Body of pancreas (tissue), 4 donors: ENCODE data around the gene LFNG.

Experiments
- CTCF ChIP-seq, 7 experiments: fragments of 450-650 bp in 4 of 7; fragments of 200-600 bp in 3 of 7; sonication (generic) in 3 of 7; IDR thresholded peaks; one replicate each; pipeline ENCODE4 v1.5.1; 2016 to 2019; ENCODE audit warnings: antibody characterized with exemption in 7 of 7
- POLR2A ChIP-seq, 3 donors: fragments of 450-650 bp; IDR thresholded peaks; one replicate each; pipeline ENCODE4 v1.6.1; 2016; ENCODE audit warnings: antibody characterized with exemption in 3 of 3, mild to moderate bottlenecking in 2 of 3

- TF ChIP-seq POLR2A (IDR thresholded peaks at IDR 0.05) (no peak), CTCF (IDR thresholded peaks at IDR 0.05) (no peak)
These were observed 7.8 kb upstream of the LFNG start for GRCh38 chr7:2511769-2512168.
